Measurements from ENCODE around the gene SYPL2. TPM values are rescaled to one million over a fixed set of nuclear protein-coding genes. Genes with fewer than 3 reads are reported as not detected.

The SYPL2 gene
- total RNA-seq, 1 donor from 2014 or later = 1.5 TPM

DNA sequence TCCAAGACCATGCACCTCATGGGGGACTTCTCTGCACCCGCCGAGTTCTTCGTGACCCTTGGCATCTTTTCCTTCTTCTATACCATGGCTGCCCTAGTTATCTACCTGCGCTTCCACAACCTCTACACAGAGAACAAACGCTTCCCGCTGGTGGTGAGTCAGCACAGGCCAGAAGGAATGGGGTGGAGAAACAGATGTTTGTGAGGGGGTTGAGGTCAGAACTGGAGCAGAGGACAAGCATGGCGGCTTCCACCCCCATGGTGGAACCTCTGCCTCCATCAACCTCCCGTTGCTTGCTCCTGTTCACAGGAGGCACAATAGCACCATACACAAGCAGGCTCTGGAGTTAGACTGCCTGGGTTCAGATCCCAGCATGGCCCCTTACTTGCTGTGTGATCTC lies 10.5 kb downstream of the SYPL2 start:
- Histone ChIP-seq H3K36me3 (no peaks in the 10 kb centered on the region), H3K4me1 (no peaks in the 10 kb centered on the region), H3K4me3 (no peak overlapping the region), H3K27ac (no peak overlapping the region), H3K27me3 (no peaks in the 10 kb centered on the region), H3K9me3 (no peaks in the 10 kb centered on the region)
- DNase-seq (ENCODE audit: extremely low spot score in 2 of 2) = no peak
- no peak for TF ChIP-seq POLR2AphosphoS5 (IDR thresholded peaks at IDR 0.05; ENCODE audit: insufficient read depth in 1 of 2, low read depth in 1 of 2)
- no peak for TF ChIP-seq POLR2A (IDR thresholded peaks at IDR 0.05)
- TF ChIP-seq, protein P1, sequence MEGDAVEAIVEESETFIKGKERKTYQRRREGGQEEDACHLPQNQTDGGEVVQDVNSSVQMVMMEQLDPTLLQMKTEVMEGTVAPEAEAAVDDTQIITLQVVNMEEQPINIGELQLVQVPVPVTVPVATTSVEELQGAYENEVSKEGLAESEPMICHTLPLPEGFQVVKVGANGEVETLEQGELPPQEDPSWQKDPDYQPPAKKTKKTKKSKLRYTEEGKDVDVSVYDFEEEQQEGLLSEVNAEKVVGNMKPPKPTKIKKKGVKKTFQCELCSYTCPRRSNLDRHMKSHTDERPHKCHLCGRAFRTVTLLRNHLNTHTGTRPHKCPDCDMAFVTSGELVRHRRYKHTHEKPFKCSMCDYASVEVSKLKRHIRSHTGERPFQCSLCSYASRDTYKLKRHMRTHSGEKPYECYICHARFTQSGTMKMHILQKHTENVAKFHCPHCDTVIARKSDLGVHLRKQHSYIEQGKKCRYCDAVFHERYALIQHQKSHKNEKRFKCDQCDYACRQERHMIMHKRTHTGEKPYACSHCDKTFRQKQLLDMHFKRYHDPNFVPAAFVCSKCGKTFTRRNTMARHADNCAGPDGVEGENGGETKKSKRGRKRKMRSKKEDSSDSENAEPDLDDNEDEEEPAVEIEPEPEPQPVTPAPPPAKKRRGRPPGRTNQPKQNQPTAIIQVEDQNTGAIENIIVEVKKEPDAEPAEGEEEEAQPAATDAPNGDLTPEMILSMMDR (IDR thresholded peaks at IDR 0.05) = no peak
- intact Hi-C loops (cut with DNase I) = no loop called here

DNA sequence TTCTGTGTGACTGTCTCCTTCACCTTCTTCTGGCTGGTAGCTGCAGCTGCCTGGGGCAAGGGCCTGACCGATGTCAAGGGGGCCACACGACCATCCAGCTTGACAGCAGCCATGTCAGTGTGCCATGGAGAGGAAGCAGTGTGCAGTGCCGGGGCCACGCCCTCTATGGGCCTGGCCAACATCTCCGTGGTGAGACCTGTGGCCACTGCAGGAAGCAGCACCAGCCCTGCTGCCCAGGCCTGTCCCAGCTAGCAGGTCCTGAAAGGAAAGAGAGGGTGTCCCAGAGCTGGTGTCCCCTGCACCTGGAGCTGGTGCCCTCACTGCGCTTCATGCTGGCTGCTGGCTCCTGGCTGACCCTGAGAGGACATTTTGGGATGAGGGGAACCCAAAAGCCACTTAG lies 11.5 kb downstream of the SYPL2 start:
- no peaks in the 10 kb centered on the region for H3K36me3 ChIP-seq
- TF ChIP-seq POLR2A (IDR thresholded peaks at IDR 0.05) = no peak
- TF ChIP-seq POLR2AphosphoS5 (IDR thresholded peaks at IDR 0.05; ENCODE audit: insufficient read depth in 1 of 2, low read depth in 1 of 2) = no peak
- DNase-seq (ENCODE audit: extremely low spot score in 2 of 2) = no peak

DNA sequence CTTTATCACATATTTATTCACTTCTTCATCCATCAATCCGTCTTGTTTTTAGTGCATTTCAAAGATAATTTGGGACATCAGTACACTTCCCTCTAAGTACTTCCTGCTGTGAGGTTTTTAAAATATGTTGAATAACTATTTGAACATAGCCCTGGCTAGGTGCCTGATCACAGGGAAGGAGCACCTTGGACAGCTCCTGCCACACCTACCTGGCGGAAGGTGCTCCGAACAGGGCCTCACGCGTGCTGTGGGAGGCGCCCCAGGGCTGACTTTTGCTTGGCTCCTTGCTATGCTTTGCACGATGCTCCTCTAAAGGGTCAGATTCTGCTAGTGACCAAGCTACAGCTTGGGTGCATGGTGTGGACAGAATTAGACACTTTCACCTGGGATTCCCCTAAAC lies 12.5 kb downstream of the SYPL2 start:
- intact Hi-C loops (cut with DNase I) = no loop called here
- no peak for DNase-seq (ENCODE audit: extremely low spot score in 2 of 2)
- Histone ChIP-seq H3K36me3 (no peaks in the 10 kb centered on the region), H3K27me3 (no peaks in the 10 kb centered on the region), H3K9me3 (no peaks in the 10 kb centered on the region), H3K4me1 (peaks cover 8% of the 10 kb centered on the region), H3K27ac (no peak overlapping the region), H3K4me3 (no peak overlapping the region)
- no peak for TF ChIP-seq POLR2AphosphoS5 (IDR thresholded peaks at IDR 0.05; ENCODE audit: insufficient read depth in 1 of 2, low read depth in 1 of 2)
- TF ChIP-seq, protein P1 (IDR thresholded peaks at IDR 0.05) = no peak
- no peak for TF ChIP-seq POLR2A (IDR thresholded peaks at IDR 0.05)

More for the DNA sequence above, 11.5 kb downstream of the SYPL2 start:
- Histone ChIP-seq H3K27me3 (no peaks in the 10 kb centered on the region), H3K4me3 (no peak overlapping the region), H3K4me1 (peaks cover 2% of the 10 kb centered on the region), H3K9me3 (no peaks in the 10 kb centered on the region), H3K27ac (no peak overlapping the region)
- intact Hi-C loops (cut with DNase I) = no loop called here

DNA sequence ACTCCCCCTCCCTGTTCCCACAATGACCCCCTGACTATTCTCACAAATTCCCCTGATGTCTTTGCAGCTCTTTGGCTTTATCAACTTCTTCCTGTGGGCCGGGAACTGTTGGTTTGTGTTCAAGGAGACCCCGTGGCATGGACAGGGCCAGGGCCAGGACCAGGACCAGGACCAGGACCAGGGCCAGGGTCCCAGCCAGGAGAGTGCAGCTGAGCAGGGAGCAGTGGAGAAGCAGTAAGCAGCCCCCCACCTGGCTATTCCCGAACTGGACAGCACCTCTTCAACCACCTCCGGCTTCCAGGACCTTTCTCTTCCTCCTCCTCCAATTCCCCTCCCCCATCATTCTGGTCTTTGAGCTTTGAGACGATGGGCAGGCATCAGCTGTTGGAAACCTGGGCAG lies 13.0 kb downstream of the SYPL2 start:
- H3K36me3 ChIP-seq = no peaks in the 10 kb centered on the region
- no peak for DNase-seq (ENCODE audit: extremely low spot score in 2 of 2)
- no peaks in the 10 kb centered on the region for H3K27me3 ChIP-seq
- H3K4me1 ChIP-seq = peaks cover 10% of the 10 kb centered on the region
- no peaks in the 10 kb centered on the region for H3K9me3 ChIP-seq
- intact Hi-C loops (cut with DNase I) = no loop called here
- H3K27ac ChIP-seq = no peak overlapping the region
- TF ChIP-seq, protein P1 (IDR thresholded peaks at IDR 0.05) = no peak
- TF ChIP-seq POLR2A (IDR thresholded peaks at IDR 0.05) = no peak
- no peak for TF ChIP-seq POLR2AphosphoS5 (IDR thresholded peaks at IDR 0.05; ENCODE audit: insufficient read depth in 1 of 2, low read depth in 1 of 2)
- H3K4me3 ChIP-seq = no peak overlapping the region

DNA sequence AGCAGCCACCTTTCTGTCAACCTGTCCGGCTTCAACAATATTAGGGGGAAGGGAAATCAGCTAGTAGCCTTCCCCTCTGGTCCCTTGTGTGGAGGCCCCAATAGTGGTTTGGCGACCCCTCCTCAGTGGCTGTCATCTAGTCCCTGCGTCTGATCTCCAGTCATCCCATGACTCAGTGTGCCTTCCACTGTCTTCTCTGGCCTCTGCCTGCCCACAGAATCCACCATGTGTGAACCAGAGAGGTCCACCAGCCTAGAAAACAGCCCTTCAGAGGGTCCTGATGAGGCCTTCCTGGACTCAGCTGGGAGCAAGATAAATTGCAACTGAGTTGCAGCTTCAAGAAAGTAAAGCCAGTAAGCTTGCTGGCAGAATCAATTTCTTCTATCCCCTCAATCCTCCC lies 13.6 kb downstream of the SYPL2 start:
- intact Hi-C loops (cut with DNase I) = no loop called here
- no peaks in the 10 kb centered on the region for H3K36me3 ChIP-seq
- no peak overlapping the region for H3K27ac ChIP-seq
- TF ChIP-seq, protein P1 (IDR thresholded peaks at IDR 0.05) = no peak
- TF ChIP-seq POLR2A (IDR thresholded peaks at IDR 0.05) (no peak), POLR2AphosphoS5 (IDR thresholded peaks at IDR 0.05; ENCODE audit: insufficient read depth in 1 of 2, low read depth in 1 of 2) (no peak)
- no peaks in the 10 kb centered on the region for H3K9me3 ChIP-seq
- H3K27me3 ChIP-seq = no peaks in the 10 kb centered on the region
- peaks cover 16% of the 10 kb centered on the region for H3K4me1 ChIP-seq
- H3K4me3 ChIP-seq = no peak overlapping the region
- DNase-seq (ENCODE audit: extremely low spot score in 2 of 2) = no peak
